ENCODE data around the gene PTPRJ. TPM values are rescaled to one million over a fixed set of nuclear protein-coding genes. Genes with fewer than 3 reads are reported as not detected.
"Not testable (repeated sequence)": the region's sequence is repeated elsewhere in the genome, so short reads cannot be mapped to it uniquely, and the experiment has no call there.

Gene PTPRJ
- total RNA-seq, 1 donor from 2014 or later: 63.9 TPM

- intact Hi-C loops (cut with micrococcal nuclease): loop anchor here (1.0 kb wide), 2 partner anchors 12 to 15 kb away; no protein-coding TSS in a partner anchor
These were observed 33.0 kb downstream of the PTPRJ start for GRCh38 chr11:48013269-48013901.

- intact Hi-C loops (cut with micrococcal nuclease): loop anchor here (5.0 kb wide), 1 partner anchor 33 kb away; the partner anchor contains the start of gene PTPRJ
These were observed 34.6 kb downstream of the PTPRJ start for GRCh38 chr11:48014917-48015316.

- intact Hi-C loops (cut with micrococcal nuclease): loop anchor here (1.0 to 5.0 kb wide), 2 partner anchors 35 to 38 kb away; partner anchors contain the start of gene PTPRJ
These were observed 36.9 kb downstream of the PTPRJ start for GRCh38 chr11:48017105-48017830.

GRCh38 chr11:48017831-48018527 lies 37.6 kb downstream of the PTPRJ start:
- intact Hi-C loops (cut with micrococcal nuclease): loop anchor here (1.0 to 5.0 kb wide), 2 partner anchors 36 to 37 kb away; partner anchors contain the start of gene PTPRJ

GRCh38 chr11:48018528-48019216 lies 38.3 kb downstream of the PTPRJ start:
- intact Hi-C loops (cut with micrococcal nuclease): loop anchor here (1.0 to 5.0 kb wide), 2 partner anchors 7 to 36 kb away; partner anchors contain the start of gene PTPRJ

GRCh38 chr11:48019217-48019584 lies 38.8 kb downstream of the PTPRJ start:
- intact Hi-C loops (cut with micrococcal nuclease): loop anchor here (1.0 to 5.0 kb wide), 2 partner anchors 8 to 37 kb away; partner anchors contain the start of gene PTPRJ

- intact Hi-C loops (cut with micrococcal nuclease): loop anchor here (1.0 to 5.0 kb wide), 2 partner anchors 8 to 37 kb away; partner anchors contain the start of gene PTPRJ
These were observed 39.2 kb downstream of the PTPRJ start for GRCh38 chr11:48019595-48019994.

GRCh38 chr11:48020092-48020755 lies 39.9 kb downstream of the PTPRJ start:
- intact Hi-C loops (cut with micrococcal nuclease): loop anchor here (1.0 to 2.0 kb wide), 2 partner anchors 19 to 85 kb away; no protein-coding TSS in a partner anchor

- intact Hi-C loops (cut with micrococcal nuclease): loop anchor here (2.0 kb wide), 1 partner anchor 87 kb away; no protein-coding TSS in a partner anchor
These were observed 41.0 kb downstream of the PTPRJ start for GRCh38 chr11:48021201-48021820.

GRCh38 chr11:48022445-48022844 lies 42.1 kb downstream of the PTPRJ start:
- intact Hi-C loops (cut with micrococcal nuclease): no loop called here

- intact Hi-C loops (cut with micrococcal nuclease): not testable (repeated sequence)
These were observed 43.2 kb downstream of the PTPRJ start for GRCh38 chr11:48023608-48024007.

- intact Hi-C loops (cut with micrococcal nuclease): no loop called here
These were observed 44.3 kb downstream of the PTPRJ start for GRCh38 chr11:48024635-48025071.

GRCh38 chr11:48025293-48025983 lies 45.1 kb downstream of the PTPRJ start:
- intact Hi-C loops (cut with micrococcal nuclease): no loop called here

- intact Hi-C loops (cut with micrococcal nuclease): no loop called here
These were observed 45.6 kb downstream of the PTPRJ start for GRCh38 chr11:48025984-48026340.

- intact Hi-C loops (cut with micrococcal nuclease): loop anchor here (1.0 kb wide), 1 partner anchor 16 kb away; no protein-coding TSS in a partner anchor
These were observed 48.7 kb downstream of the PTPRJ start for GRCh38 chr11:48028914-48029680.

- intact Hi-C loops (cut with micrococcal nuclease): no loop called here
These were observed 49.4 kb downstream of the PTPRJ start for GRCh38 chr11:48029681-48030290.

GRCh38 chr11:48031602-48032001 lies 51.2 kb downstream of the PTPRJ start:
- intact Hi-C loops (cut with micrococcal nuclease): no loop called here

- intact Hi-C loops (cut with micrococcal nuclease): no loop called here
These were observed 52.4 kb downstream of the PTPRJ start for GRCh38 chr11:48032721-48033120.

All from T-helper 2 cell treated with Interferon-gamma antibody and Interleukin-4, amounts not matched to agents 100 ng/mL and 5 ng/mL, for 36 hours (primary cell).